ENCODE results near the gene C3orf22.
"Not testable (repeated sequence)": the region's sequence is repeated elsewhere in the genome, so short reads cannot be mapped to it uniquely, and the experiment has no call there.

The C3orf22 gene

GRCh38 chr3:126542340-126543241, 16.1 kb downstream of the C3orf22 start:
- DNase-seq = no peak

- no peak for DNase-seq
Observed at GRCh38 chr3:126541628-126542339, 16.9 kb downstream of the C3orf22 start.

- no peak for DNase-seq
Observed at GRCh38 chr3:126540951-126541627, 17.6 kb downstream of the C3orf22 start.

GRCh38 chr3:126540342-126540849, 18.3 kb downstream of the C3orf22 start:
- no peak for DNase-seq

- no peak for DNase-seq
Observed at GRCh38 chr3:126539558-126540250, 19.0 kb downstream of the C3orf22 start.

GRCh38 chr3:126538966-126539365, 19.8 kb downstream of the C3orf22 start:
- no peak for DNase-seq

- DNase-seq = no peak
Observed at GRCh38 chr3:126538316-126538715, 20.4 kb downstream of the C3orf22 start.

GRCh38 chr3:126537730-126538281, 20.9 kb downstream of the C3orf22 start:
- no peak for DNase-seq

GRCh38 chr3:126537116-126537729, 21.5 kb downstream of the C3orf22 start:
- no peak for DNase-seq

GRCh38 chr3:126536126-126536525, 22.6 kb downstream of the C3orf22 start:
- no peak for DNase-seq

GRCh38 chr3:126535636-126536035, 23.1 kb downstream of the C3orf22 start:
- DNase-seq = no peak

- DNase-seq = not testable (repeated sequence)
Observed at GRCh38 chr3:126534716-126535115, 24.0 kb downstream of the C3orf22 start.

- DNase-seq = no peak
Observed at GRCh38 chr3:126533506-126533905, 25.2 kb downstream of the C3orf22 start.

- DNase-seq = no peak
Observed at GRCh38 chr3:126531051-126531330, 27.7 kb downstream of the C3orf22 start.

GRCh38 chr3:126530171-126531050, 28.3 kb downstream of the C3orf22 start:
- DNase-seq = no peak

GRCh38 chr3:126529585-126530170, 29.1 kb downstream of the C3orf22 start:
- DNase-seq = no peak

GRCh38 chr3:126528800-126529541, 29.8 kb downstream of the C3orf22 start:
- no peak for DNase-seq

- DNase-seq = no peak
Observed at GRCh38 chr3:126528419-126528799, 30.3 kb downstream of the C3orf22 start.

GRCh38 chr3:126527455-126528211, 31.1 kb downstream of the C3orf22 start:
- no peak for DNase-seq

All from NCI-H1048 (cell line).